ENCODE data around the gene MAP7D1.

DNA sequence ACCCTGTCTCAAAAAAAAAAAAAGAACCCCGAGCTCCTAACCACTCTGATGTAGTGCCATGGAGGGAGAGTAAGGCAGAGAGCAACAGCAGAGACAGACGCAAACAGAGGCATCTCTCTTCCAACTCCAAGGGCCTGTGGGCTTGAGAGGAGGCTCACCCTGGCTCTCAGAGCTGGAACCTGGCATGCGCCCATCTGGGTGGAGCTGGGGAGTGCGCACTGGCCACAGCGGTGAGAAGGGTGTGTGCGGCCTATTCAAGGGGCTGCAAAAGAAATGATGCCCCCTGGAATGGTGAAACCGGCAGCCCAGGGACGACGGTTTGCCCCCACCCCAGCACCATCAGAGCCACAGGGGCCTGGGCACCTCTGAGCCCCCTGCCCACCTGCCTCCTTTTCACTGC, 48.6 kb upstream of the MAP7D1 start:
- TF ChIP-seq, protein P1, sequence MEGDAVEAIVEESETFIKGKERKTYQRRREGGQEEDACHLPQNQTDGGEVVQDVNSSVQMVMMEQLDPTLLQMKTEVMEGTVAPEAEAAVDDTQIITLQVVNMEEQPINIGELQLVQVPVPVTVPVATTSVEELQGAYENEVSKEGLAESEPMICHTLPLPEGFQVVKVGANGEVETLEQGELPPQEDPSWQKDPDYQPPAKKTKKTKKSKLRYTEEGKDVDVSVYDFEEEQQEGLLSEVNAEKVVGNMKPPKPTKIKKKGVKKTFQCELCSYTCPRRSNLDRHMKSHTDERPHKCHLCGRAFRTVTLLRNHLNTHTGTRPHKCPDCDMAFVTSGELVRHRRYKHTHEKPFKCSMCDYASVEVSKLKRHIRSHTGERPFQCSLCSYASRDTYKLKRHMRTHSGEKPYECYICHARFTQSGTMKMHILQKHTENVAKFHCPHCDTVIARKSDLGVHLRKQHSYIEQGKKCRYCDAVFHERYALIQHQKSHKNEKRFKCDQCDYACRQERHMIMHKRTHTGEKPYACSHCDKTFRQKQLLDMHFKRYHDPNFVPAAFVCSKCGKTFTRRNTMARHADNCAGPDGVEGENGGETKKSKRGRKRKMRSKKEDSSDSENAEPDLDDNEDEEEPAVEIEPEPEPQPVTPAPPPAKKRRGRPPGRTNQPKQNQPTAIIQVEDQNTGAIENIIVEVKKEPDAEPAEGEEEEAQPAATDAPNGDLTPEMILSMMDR (IDR thresholded peaks at IDR 0.05): no peak
- TF ChIP-seq POLR2AphosphoS5 (IDR thresholded peaks at IDR 0.05) (no peak), POLR2A (IDR thresholded peaks at IDR 0.05) (no peak), EP300 (IDR thresholded peaks at IDR 0.05) (no peak)

All from gastroesophageal sphincter (tissue), 3 donors.